Left renal cortex interstitium (tissue), 4 donors: ENCODE data around the gene MAT2A. TPM values are rescaled to one million over a fixed set of nuclear protein-coding genes. Genes with fewer than 3 reads are reported as not detected.
"Not testable (repeated sequence)": the region's sequence is repeated elsewhere in the genome, so short reads cannot be mapped to it uniquely, and the experiment has no call there.

Source experiments
- DNase-seq, 4 donors: peaks; one replicate each; pipeline ENCODE4 v3.0.0-alpha.2; 2013; ENCODE audit warnings: low read depth in 4 of 4, low spot score in 2 of 4, missing footprints in 1 of 4
- polyA plus RNA-seq, 4 donors: library from polyadenylated mRNA; unstranded; fragments of 120-200 nt; gene quantifications; one replicate each; pipeline ENCODE4 v1.2.1, GENCODE V29; 2013; ENCODE audit not compliant: insufficient read length in 4 of 4

Gene MAT2A
- polyA plus RNA-seq, 4 donors: 277 to 434 (median 344) TPM

GRCh38 chr2:85545780-85546240, 6.8 kb downstream of the MAT2A start:
- no peak for DNase-seq

- DNase-seq: no peak
Measured at GRCh38 chr2:85547089-85547858, 8.3 kb downstream of the MAT2A start.

- DNase-seq: no peak
Measured at GRCh38 chr2:85547859-85548607, 9.1 kb downstream of the MAT2A start.

GRCh38 chr2:85548608-85548900, 9.6 kb downstream of the MAT2A start:
- no peak for DNase-seq

GRCh38 chr2:85549095-85549494, 10.1 kb downstream of the MAT2A start:
- DNase-seq: no peak

GRCh38 chr2:85549826-85550225, 10.9 kb downstream of the MAT2A start:
- DNase-seq: no peak

- no peak for DNase-seq
Measured at GRCh38 chr2:85550486-85550885, 11.5 kb downstream of the MAT2A start.

- peak in 3 of 4 donors; percentile 56 to 72 (median 62) for DNase-seq
Measured at GRCh38 chr2:85551698-85552678, 13.0 kb downstream of the MAT2A start.

GRCh38 chr2:85553184-85553583, 14.2 kb downstream of the MAT2A start:
- no peak for DNase-seq

GRCh38 chr2:85554980-85555612, 16.1 kb downstream of the MAT2A start:
- DNase-seq: no peak

GRCh38 chr2:85557130-85557529, 18.2 kb downstream of the MAT2A start:
- no peak for DNase-seq

GRCh38 chr2:85558160-85558559, 19.2 kb downstream of the MAT2A start:
- DNase-seq: no peak

- DNase-seq: not testable (repeated sequence)
Measured at GRCh38 chr2:85560403-85560726, 21.4 kb downstream of the MAT2A start.

GRCh38 chr2:85560812-85561279, 21.9 kb downstream of the MAT2A start:
- DNase-seq: no peak

- peak in 3 of 4 donors; percentile 87 to 95 (median 91) for DNase-seq
Measured at GRCh38 chr2:85561280-85562212, 22.6 kb downstream of the MAT2A start, which contains the start of gene GGCX. TSS of gene GGCX (minus strand) at chr2:85561493. CDS start at chr2:85561428, 65 bp downstream.

- DNase-seq: no peak
Measured at GRCh38 chr2:85564144-85564563, 25.2 kb downstream of the MAT2A start.

- no peak for DNase-seq
Measured at GRCh38 chr2:85566265-85566664, 27.3 kb downstream of the MAT2A start.

GRCh38 chr2:85575739-85576138, 36.8 kb downstream of the MAT2A start:
- no peak for DNase-seq

- no peak for DNase-seq
Measured at GRCh38 chr2:85577063-85577385, 38.1 kb downstream of the MAT2A start.
